HEK293 (cell line): ENCODE measurements around the gene CRYBA2.

ENCODE experiments used
- CTCF ChIA-PET: fragments of 350-600 bp; formaldehyde crosslinking; extraction: SDS; loops from one replicate; lab custom pipeline; 2021; ENCODE audit warnings: antibody characterized with exemption; lab: Yijun Ruan, JAX
- POLR2A ChIA-PET: fragments of 300-600 bp; formaldehyde crosslinking; extraction: SDS; loops from one replicate; lab custom pipeline; 2020; ENCODE audit warnings: antibody characterized with exemption, inconsistent platforms; lab: Yijun Ruan, JAX
- H3K27ac ChIP-seq: fragments of 200-500 bp; sonication (Bioruptor generic); 2 replicates; pipeline ENCODE4 v1.5.1; 2014; ENCODE audit warnings: low read depth, low read length, control low read depth, inconsistent platforms; ENCODE audit errors: extremely low read depth
- H3K36me3 ChIP-seq, 2 experiments: fragments of 200-500 bp in 1 of 2; sonication (Bioruptor generic) in 1 of 2; 1 replicate in 1 of 2; 2 replicates in 1 of 2; pipeline ENCODE4 v1.5.1; 2014 to 2017; ENCODE audit warnings: inconsistent platforms in 2 of 2, low read length in 2 of 2; ENCODE audit not compliant: control insufficient read depth in 2 of 2, insufficient read depth in 1 of 2
- H3K4me1 ChIP-seq: fragments of 200-500 bp; sonication (Bioruptor generic); 2 replicates; pipeline ENCODE4 v1.5.1; 2014; ENCODE audit warnings: mild to moderate bottlenecking, low read length, inconsistent platforms; ENCODE audit not compliant: control insufficient read depth, insufficient read depth
- H3K4me3 ChIP-seq: 2 replicates; pipeline ENCODE4 v1.5.1; 2011; ENCODE audit warnings: low read depth, mild to moderate bottlenecking, control low read depth, low read length, moderate library complexity
- H3K9me3 ChIP-seq: fragments of 200-500 bp; sonication (Bioruptor generic); 2 replicates; pipeline ENCODE4 v1.5.1; 2014; ENCODE audit warnings: low read depth, low read length, inconsistent platforms; ENCODE audit not compliant: control insufficient read depth, insufficient read depth
- GLIS1 ChIP-seq: fragments of 450-650 bp; formaldehyde crosslinking; IDR thresholded peaks from 2 replicates; pipeline ENCODE4 v1.5.1; 2016; ENCODE audit warnings: missing biosample characterization, missing genetic modification characterization
- HIC1 ChIP-seq: fragments of 450-650 bp; formaldehyde crosslinking; IDR thresholded peaks from 2 replicates; pipeline ENCODE4 v1.5.1; 2016; ENCODE audit warnings: missing biosample characterization, missing genetic modification characterization
- WT1 ChIP-seq: fragments of 450-650 bp; formaldehyde crosslinking; IDR thresholded peaks from 2 replicates; pipeline ENCODE4 v1.5.1; 2016; ENCODE audit warnings: missing biosample characterization, missing genetic modification characterization
- ZNF146 ChIP-seq: fragments of 450-650 bp; formaldehyde crosslinking; IDR thresholded peaks from 2 replicates; pipeline ENCODE4 v1.5.1; 2016; ENCODE audit warnings: missing biosample characterization, missing genetic modification characterization
- ZNF169 ChIP-seq: fragments of 450-650 bp; formaldehyde crosslinking; IDR thresholded peaks from 2 replicates; pipeline ENCODE4 v1.5.1; 2016; ENCODE audit warnings: missing biosample characterization, missing genetic modification characterization
- ZNF214 ChIP-seq: fragments of 450-650 bp; formaldehyde crosslinking; IDR thresholded peaks from 2 replicates; pipeline ENCODE4 v1.5.1; 2017; ENCODE audit warnings: missing biosample characterization, mild to moderate bottlenecking, missing genetic modification characterization, borderline replicate concordance
- ZNF266 ChIP-seq: fragments of 450-650 bp; formaldehyde crosslinking; IDR thresholded peaks from 2 replicates; pipeline ENCODE4 v1.5.1; 2016; ENCODE audit warnings: missing biosample characterization, missing genetic modification characterization, low read depth
- ZNF391 ChIP-seq: fragments of 450-650 bp; formaldehyde crosslinking; IDR thresholded peaks from 2 replicates; pipeline ENCODE4 v1.5.1; 2016; ENCODE audit warnings: low read depth, missing biosample characterization, missing genetic modification characterization, borderline replicate concordance
- ZNF404 ChIP-seq: fragments of 450-650 bp; formaldehyde crosslinking; IDR thresholded peaks from 2 replicates; pipeline ENCODE4 v1.5.1; 2017; ENCODE audit warnings: missing biosample characterization, missing genetic modification characterization
- ZNF660 ChIP-seq: fragments of 450-650 bp; IDR thresholded peaks from 2 replicates; pipeline ENCODE4 v1.5.1; 2018; ENCODE audit warnings: missing biosample characterization, mild to moderate bottlenecking, missing genetic modification characterization
- TF ChIP-seq, protein P1 (sequence below): fragments of 450-650 bp; formaldehyde crosslinking; IDR thresholded peaks from 2 replicates; pipeline ENCODE4 v1.5.1; 2017; ENCODE audit warnings: missing biosample characterization, missing genetic modification characterization
- TF ChIP-seq, protein P2 (sequence below): fragments of 450-650 bp; formaldehyde crosslinking; IDR thresholded peaks from 2 replicates; pipeline ENCODE4 v1.5.1; 2016; ENCODE audit warnings: missing biosample characterization, missing genetic modification characterization
- TF ChIP-seq, protein P3 (sequence below): fragments of 450-650 bp; formaldehyde crosslinking; conservative IDR thresholded peaks from 2 replicates; pipeline ENCODE4 v1.5.1; 2016; ENCODE audit warnings: low read depth, missing biosample characterization, missing genetic modification characterization

Gene CRYBA2

GRCh38 chr2:219020604-219021365 is 27.6 kb upstream of the CRYBA2 start:
- CTCF ChIA-PET, result interaction anchor here (0.6 to 4.0 kb wide), 7 partner anchors 9 to 105 kb away, joined by 3 to 18 read pairs (median 3); no protein-coding TSS in a partner anchor
- TF ChIP-seq ZNF146 (tag by site-specific recombination), result no peak
- TF ChIP-seq, protein P1, sequence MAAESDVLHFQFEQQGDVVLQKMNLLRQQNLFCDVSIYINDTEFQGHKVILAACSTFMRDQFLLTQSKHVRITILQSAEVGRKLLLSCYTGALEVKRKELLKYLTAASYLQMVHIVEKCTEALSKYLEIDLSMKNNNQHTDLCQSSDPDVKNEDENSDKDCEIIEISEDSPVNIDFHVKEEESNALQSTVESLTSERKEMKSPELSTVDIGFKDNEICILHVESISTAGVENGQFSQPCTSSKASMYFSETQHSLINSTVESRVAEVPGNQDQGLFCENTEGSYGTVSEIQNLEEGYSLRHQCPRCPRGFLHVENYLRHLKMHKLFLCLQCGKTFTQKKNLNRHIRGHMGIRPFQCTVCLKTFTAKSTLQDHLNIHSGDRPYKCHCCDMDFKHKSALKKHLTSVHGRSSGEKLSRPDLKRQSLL, result peak; percentile 61; the same call in 1 of the 2 replicates
- no peak for TF ChIP-seq ZNF391
- TF ChIP-seq, protein P2, sequence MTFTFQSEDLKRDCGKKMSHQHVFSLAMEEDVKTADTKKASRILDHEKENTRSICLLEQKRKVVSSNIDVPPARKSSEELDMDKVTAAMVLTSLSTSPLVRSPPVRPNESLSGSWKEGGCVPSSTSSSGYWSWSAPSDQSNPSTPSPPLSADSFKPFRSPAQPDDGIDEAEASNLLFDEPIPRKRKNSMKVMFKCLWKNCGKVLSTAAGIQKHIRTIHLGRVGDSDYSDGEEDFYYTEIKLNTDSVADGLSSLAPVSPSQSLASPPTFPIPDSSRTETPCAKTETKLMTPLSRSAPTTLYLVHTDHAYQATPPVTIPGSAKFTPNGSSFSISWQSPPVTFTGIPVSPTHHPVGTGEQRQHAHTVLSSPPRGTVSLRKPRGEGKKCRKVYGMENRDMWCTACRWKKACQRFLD (tag by site-specific recombination), result no peak
- TF ChIP-seq, all 188 proteins: peak for 1
- Histone ChIP-seq H3K4me3 (no peak overlapping the region), H3K27ac (no peak overlapping the region), H3K4me1 (no peaks in the 10 kb centered on the region), H3K36me3 (no peaks in the 10 kb centered on the region), H3K9me3 (no peaks in the 10 kb centered on the region)
- POLR2A ChIA-PET, result interaction anchor here (1.1 kb wide), 1 partner anchor 186 kb away, joined by 3 read pairs; the partner anchor contains the start of gene ZFAND2B

DNA sequence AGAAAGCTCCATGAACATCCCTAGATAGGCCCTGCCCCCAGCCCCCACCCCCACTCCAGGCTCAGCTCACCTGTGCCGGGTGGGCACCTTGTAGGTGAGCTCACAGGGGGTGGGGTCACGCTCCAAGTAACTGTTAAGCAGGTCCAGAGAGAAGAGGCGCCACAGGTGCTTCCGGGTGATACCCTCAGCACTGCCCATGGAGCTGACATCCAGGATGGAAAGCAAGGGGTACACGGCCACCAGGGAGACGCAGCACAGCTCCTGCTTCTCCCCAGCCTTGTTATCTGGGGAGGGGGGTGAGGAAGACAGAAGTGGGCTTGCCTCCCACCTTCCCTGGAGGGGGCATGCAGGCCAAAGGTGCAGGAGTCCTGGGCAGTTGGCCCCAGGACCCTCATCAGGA is 26.2 kb upstream of the CRYBA2 start:
- TF ChIP-seq, protein P3, sequence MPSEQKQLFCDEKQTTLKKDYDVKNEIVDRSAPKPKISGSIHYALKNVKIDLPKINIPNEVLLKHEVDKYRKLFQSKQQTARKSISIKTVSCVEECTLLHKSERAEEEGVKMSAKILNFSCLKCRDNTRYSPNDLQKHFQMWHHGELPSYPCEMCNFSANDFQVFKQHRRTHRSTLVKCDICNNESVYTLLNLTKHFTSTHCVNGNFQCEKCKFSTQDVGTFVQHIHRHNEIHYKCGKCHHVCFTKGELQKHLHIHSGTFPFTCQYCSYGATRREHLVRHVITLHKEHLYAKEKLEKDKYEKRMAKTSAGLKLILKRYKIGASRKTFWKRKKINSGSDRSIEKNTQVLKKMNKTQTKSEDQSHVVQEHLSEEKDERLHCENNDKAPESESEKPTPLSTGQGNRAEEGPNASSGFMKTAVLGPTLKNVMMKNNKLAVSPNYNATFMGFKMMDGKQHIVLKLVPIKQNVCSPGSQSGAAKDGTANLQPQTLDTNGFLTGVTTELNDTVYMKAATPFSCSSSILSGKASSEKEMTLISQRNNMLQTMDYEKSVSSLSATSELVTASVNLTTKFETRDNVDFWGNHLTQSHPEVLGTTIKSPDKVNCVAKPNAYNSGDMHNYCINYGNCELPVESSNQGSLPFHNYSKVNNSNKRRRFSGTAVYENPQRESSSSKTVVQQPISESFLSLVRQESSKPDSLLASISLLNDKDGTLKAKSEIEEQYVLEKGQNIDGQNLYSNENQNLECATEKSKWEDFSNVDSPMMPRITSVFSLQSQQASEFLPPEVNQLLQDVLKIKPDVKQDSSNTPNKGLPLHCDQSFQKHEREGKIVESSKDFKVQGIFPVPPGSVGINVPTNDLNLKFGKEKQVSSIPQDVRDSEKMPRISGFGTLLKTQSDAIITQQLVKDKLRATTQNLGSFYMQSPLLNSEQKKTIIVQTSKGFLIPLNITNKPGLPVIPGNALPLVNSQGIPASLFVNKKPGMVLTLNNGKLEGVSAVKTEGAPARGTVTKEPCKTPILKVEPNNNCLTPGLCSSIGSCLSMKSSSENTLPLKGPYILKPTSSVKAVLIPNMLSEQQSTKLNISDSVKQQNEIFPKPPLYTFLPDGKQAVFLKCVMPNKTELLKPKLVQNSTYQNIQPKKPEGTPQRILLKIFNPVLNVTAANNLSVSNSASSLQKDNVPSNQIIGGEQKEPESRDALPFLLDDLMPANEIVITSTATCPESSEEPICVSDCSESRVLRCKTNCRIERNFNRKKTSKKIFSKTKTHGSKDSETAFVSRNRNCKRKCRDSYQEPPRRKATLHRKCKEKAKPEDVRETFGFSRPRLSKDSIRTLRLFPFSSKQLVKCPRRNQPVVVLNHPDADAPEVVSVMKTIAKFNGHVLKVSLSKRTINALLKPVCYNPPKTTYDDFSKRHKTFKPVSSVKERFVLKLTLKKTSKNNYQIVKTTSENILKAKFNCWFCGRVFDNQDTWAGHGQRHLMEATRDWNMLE (tag by site-specific recombination), result no peak
- TF ChIP-seq ZNF404 (tag by site-specific recombination), result no peak
- TF ChIP-seq ZNF660, result no peak
- no peak for TF ChIP-seq GLIS1 (tag by site-specific recombination)
- no peak for TF ChIP-seq ZNF214 (tag by site-specific recombination)
- no peak for TF ChIP-seq ZNF266
- no peak for TF ChIP-seq WT1 (tag by site-specific recombination)
- TF ChIP-seq HIC1 (tag by site-specific recombination), result no peak
- no peak for TF ChIP-seq ZNF169 (tag by site-specific recombination)
- no peak overlapping the region for H3K27ac ChIP-seq
- no peaks in the 10 kb centered on the region for H3K9me3 ChIP-seq
- H3K4me1 ChIP-seq, result no peaks in the 10 kb centered on the region
- ChIA-PET POLR2A (interaction anchor here (0.5 kb wide), 1 partner anchor 131 kb away, joined by 3 read pairs; no protein-coding TSS in a partner anchor), CTCF (interaction anchor here (0.5 to 4.0 kb wide), 7 partner anchors 8 to 140 kb away, joined by 3 to 18 read pairs (median 3); no protein-coding TSS in a partner anchor)
- H3K4me3 ChIP-seq, result no peak overlapping the region
- H3K36me3 ChIP-seq, result no peaks in the 10 kb centered on the region
